Liver (tissue), 9 donors: ENCODE measurements around the gene NAT8L. TPM values are rescaled to one million over a fixed set of nuclear protein-coding genes. Genes with fewer than 3 reads are reported as not detected.
A peak's percentile ranks its signal among the peaks of the same experiment; 100 is the strongest.

ENCODE experiments used
- DNase-seq: peaks from one replicate; pipeline ENCODE4 v3.0.0-alpha.2; 2017; ENCODE audit warnings: low spot score
- H3K27ac ChIP-seq, 2 donors: one replicate each; pipeline ENCODE4 v1.7.0; 2013; ENCODE audit warnings: inconsistent platforms in 2 of 2, low read length in 2 of 2, control low read depth in 1 of 2, low read depth in 1 of 2, mild to moderate bottlenecking in 1 of 2
- H3K27me3 ChIP-seq, 4 donors: one replicate each; pipeline versions ENCODE4 v1.6.1 to v1.7.0; 2013; ENCODE audit warnings: low read length in 3 of 4, inconsistent platforms in 1 of 4, mild to moderate bottlenecking in 1 of 4, moderate library complexity in 1 of 4; ENCODE audit not compliant: control insufficient read depth in 4 of 4, insufficient read depth in 4 of 4
- H3K36me3 ChIP-seq, 4 donors: one replicate each; pipeline versions ENCODE4 v1.6.1 to v1.7.0; 2013; ENCODE audit warnings: low read length in 3 of 4, mild to moderate bottlenecking in 3 of 4, low read depth in 1 of 4, moderate library complexity in 1 of 4; ENCODE audit not compliant: control insufficient read depth in 4 of 4, insufficient read depth in 3 of 4
- H3K4me1 ChIP-seq, 4 donors: one replicate each; pipeline versions ENCODE4 v1.6.1 to v1.7.0; 2013; ENCODE audit warnings: low read length in 3 of 4, mild to moderate bottlenecking in 3 of 4, moderate library complexity in 1 of 4; ENCODE audit not compliant: control insufficient read depth in 4 of 4, insufficient read depth in 4 of 4
- H3K4me3 ChIP-seq, 3 donors: one replicate each; pipeline versions ENCODE4 v1.6.1 to v1.7.0; 2013; ENCODE audit warnings: low read length in 3 of 3, control low read depth in 1 of 3, low read depth in 1 of 3, mild to moderate bottlenecking in 1 of 3
- H3K9ac ChIP-seq, 2 donors: one replicate each; pipeline ENCODE4 v1.7.0; 2013; ENCODE audit warnings: low read length in 2 of 2, mild to moderate bottlenecking in 2 of 2, moderate library complexity in 2 of 2, control low read depth in 1 of 2, low read depth in 1 of 2
- H3K9me3 ChIP-seq, 4 donors: one replicate each; pipeline versions ENCODE4 v1.6.1 to v1.7.0; 2013; ENCODE audit warnings: low read length in 3 of 4; ENCODE audit not compliant: control insufficient read depth in 4 of 4
- ATF3 ChIP-seq: IDR thresholded peaks from 2 replicates; pipeline ENCODE4 v1.6.1; 2016; ENCODE audit warnings: antibody characterized with exemption
- CTCF ChIP-seq: fragments of 150-350 bp; IDR thresholded peaks from 2 replicates; pipeline ENCODE4 v1.5.1; 2017; ENCODE audit warnings: improper control_type of control experiment, low read depth, low read length; ENCODE audit not compliant: missing input control
- EGR1 ChIP-seq, 2 donors: IDR thresholded peaks; 2 replicates each; pipeline ENCODE4 v1.6.1; 2016 to 2018; ENCODE audit warnings: antibody characterized with exemption in 2 of 2, low read depth in 2 of 2
- FOXA1 ChIP-seq: IDR thresholded peaks from 2 replicates; pipeline ENCODE4 v1.6.1; 2016; ENCODE audit warnings: antibody characterized with exemption
- FOXA2 ChIP-seq: IDR thresholded peaks from 2 replicates; pipeline ENCODE4 v1.6.1; 2016; ENCODE audit warnings: antibody characterized with exemption
- GABPA ChIP-seq, 2 donors: IDR thresholded peaks in 1 of 2; conservative IDR thresholded peaks in 1 of 2; 2 replicates each; pipeline ENCODE4 v1.6.1; 2016; ENCODE audit warnings: antibody characterized with exemption in 2 of 2, mild to moderate bottlenecking in 1 of 2, moderate library complexity in 1 of 2
- HNF4A ChIP-seq, 2 donors: conservative IDR thresholded peaks; 2 replicates each; pipeline ENCODE4 v1.6.1; 2016; ENCODE audit warnings: antibody characterized with exemption in 2 of 2, mild to moderate bottlenecking in 2 of 2
- HNF4G ChIP-seq: IDR thresholded peaks from 2 replicates; pipeline ENCODE4 v1.6.1; 2016; ENCODE audit warnings: antibody characterized with exemption
- JUND ChIP-seq, 2 donors: IDR thresholded peaks; 2 replicates each; pipeline ENCODE4 v1.6.1; 2016; ENCODE audit warnings: antibody characterized with exemption in 2 of 2
- MAX ChIP-seq: IDR thresholded peaks from 2 replicates; pipeline ENCODE4 v1.6.1; 2016; ENCODE audit warnings: antibody characterized with exemption
- NR2F2 ChIP-seq: IDR thresholded peaks from 2 replicates; pipeline ENCODE4 v1.6.1; 2016; ENCODE audit warnings: antibody characterized with exemption
- RAD21 ChIP-seq, 2 donors: IDR thresholded peaks; 2 replicates each; pipeline ENCODE4 v1.6.1; 2016; ENCODE audit warnings: antibody characterized with exemption in 2 of 2, mild to moderate bottlenecking in 2 of 2
- RXRA ChIP-seq, 2 donors: IDR thresholded peaks; 2 replicates each; pipeline ENCODE4 v1.6.1; 2017 to 2018; ENCODE audit warnings: antibody characterized with exemption in 2 of 2, mild to moderate bottlenecking in 1 of 2
- SP1 ChIP-seq: IDR thresholded peaks from 2 replicates; pipeline ENCODE4 v1.6.1; 2018; ENCODE audit warnings: antibody characterized with exemption, mild to moderate bottlenecking
- TAF1 ChIP-seq: conservative IDR thresholded peaks from 2 replicates; pipeline ENCODE4 v1.6.1; 2016; ENCODE audit warnings: antibody characterized with exemption, mild to moderate bottlenecking
- YY1 ChIP-seq: IDR thresholded peaks from 2 replicates; pipeline ENCODE4 v1.6.1; 2016; ENCODE audit warnings: antibody characterized with exemption, mild to moderate bottlenecking
- ZBTB33 ChIP-seq: IDR thresholded peaks from 2 replicates; pipeline ENCODE4 v1.6.1; 2016; ENCODE audit warnings: antibody characterized with exemption
- WGBS: extraction: QIAGEN DNeasy Blood & Tissue Kit; methylation state at CpG from one replicate; pipeline ENCODE4 v1.1.7; 2013; 5-methylcytosine and 5-hydroxymethylcytosine counted together
- polyA plus RNA-seq, 2 donors: library from polyadenylated mRNA; stranded (reverse) in 1 of 2; unstranded in 1 of 2; fragments of 200-250 nt in 1 of 2; fragments of >200 nt in 1 of 2; fragmentation: Nextera tagmentation in 1 of 2; extraction: Ambion mirVana in 1 of 2; gene quantifications; one replicate each; pipeline versions ENCODE4 v1.2.1 to v1.2.3, GENCODE V29; 2013 to 2015
- total RNA-seq, 2 donors: library from RNA; depleted of rRNA; stranded (reverse); fragments of >200 nt; gene quantifications; one replicate each; pipeline ENCODE4 v1.2.3, GENCODE V29; 2014
- TF ChIP-seq, protein P1 (sequence below): IDR thresholded peaks from 2 replicates; pipeline ENCODE4 v1.6.1; 2016; ENCODE audit warnings: antibody characterized with exemption, mild to moderate bottlenecking
- donor health status: healthy.
- donor health status: healthy.
- donor health status: healthy.
- donor health status: healthy.
- donor health status: healthy.

NAT8L gene
- total and polyA plus RNA-seq, 4 donors: 0.07 to 0.09 (median 0.08) TPM; not detected in 1

- TF ChIP-seq RXRA (IDR thresholded peaks at IDR 0.05) (no peak), EGR1 (IDR thresholded peaks at IDR 0.05; ENCODE audit: low read depth in 2 of 2) (no peak), JUND (IDR thresholded peaks at IDR 0.05) (no peak), RAD21 (IDR thresholded peaks at IDR 0.05) (no peak), YY1 (no peak)
These were observed 22.3 kb upstream of the NAT8L start (continued) for GRCh38 chr4:2036866-2037265.

DNA sequence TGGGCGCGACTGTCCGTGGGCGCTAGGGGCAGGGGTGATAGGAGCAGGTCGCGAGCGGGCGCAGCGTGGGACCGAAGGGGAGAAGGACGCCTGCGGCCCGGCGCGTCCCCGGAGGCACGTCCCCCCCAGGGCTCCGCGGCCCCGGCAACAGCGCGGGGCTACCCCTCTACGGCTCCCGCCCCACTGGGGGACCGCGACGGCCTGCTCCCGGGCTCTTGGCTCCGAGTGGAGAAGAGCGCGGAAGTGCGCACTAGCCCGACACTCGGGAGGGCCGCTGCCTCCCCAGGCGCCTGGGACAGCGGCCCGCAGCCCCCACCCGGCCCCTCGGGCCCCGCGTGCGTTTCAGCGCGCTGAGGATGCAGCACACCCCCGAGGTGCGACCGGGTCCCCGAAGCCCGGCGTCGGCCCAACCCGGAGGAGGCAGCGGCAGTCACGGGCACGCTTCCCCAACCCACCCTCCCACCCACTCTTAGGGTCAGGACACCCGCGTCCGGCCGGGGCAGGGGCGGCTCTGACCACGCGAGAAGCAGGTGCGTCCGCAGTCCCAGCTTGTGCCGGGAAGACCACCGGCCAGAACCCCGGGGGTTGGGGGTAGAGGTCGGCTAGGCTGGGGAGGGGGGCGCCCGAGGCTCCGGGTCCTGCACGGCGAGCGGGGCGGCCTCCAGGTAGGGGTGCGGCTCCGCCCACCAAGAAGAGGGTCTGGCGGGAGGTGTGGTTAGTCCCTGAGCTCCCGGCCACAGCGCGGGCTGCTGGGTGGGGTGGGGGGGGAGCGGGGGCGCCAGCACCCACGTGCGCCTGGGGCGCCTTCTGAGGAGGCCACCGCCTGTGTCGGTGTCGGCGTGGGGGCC is 18.5 kb upstream of the NAT8L start:
- peaks cover 9 to 17% (median 12%) of the 10 kb centered on the region in 4 donors for H3K4me1 ChIP-seq
- TF ChIP-seq RAD21 (IDR thresholded peaks at IDR 0.05): no peak
- no peak for TF ChIP-seq NR2F2
- TF ChIP-seq SP1: no peak
- TF ChIP-seq ZBTB33: no peak
- TF ChIP-seq, protein P1, sequence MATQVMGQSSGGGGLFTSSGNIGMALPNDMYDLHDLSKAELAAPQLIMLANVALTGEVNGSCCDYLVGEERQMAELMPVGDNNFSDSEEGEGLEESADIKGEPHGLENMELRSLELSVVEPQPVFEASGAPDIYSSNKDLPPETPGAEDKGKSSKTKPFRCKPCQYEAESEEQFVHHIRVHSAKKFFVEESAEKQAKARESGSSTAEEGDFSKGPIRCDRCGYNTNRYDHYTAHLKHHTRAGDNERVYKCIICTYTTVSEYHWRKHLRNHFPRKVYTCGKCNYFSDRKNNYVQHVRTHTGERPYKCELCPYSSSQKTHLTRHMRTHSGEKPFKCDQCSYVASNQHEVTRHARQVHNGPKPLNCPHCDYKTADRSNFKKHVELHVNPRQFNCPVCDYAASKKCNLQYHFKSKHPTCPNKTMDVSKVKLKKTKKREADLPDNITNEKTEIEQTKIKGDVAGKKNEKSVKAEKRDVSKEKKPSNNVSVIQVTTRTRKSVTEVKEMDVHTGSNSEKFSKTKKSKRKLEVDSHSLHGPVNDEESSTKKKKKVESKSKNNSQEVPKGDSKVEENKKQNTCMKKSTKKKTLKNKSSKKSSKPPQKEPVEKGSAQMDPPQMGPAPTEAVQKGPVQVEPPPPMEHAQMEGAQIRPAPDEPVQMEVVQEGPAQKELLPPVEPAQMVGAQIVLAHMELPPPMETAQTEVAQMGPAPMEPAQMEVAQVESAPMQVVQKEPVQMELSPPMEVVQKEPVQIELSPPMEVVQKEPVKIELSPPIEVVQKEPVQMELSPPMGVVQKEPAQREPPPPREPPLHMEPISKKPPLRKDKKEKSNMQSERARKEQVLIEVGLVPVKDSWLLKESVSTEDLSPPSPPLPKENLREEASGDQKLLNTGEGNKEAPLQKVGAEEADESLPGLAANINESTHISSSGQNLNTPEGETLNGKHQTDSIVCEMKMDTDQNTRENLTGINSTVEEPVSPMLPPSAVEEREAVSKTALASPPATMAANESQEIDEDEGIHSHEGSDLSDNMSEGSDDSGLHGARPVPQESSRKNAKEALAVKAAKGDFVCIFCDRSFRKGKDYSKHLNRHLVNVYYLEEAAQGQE: no peak
- no peak for TF ChIP-seq HNF4G
- no peak for TF ChIP-seq FOXA2
- no peak for TF ChIP-seq EGR1 (IDR thresholded peaks at IDR 0.05; ENCODE audit: low read depth in 2 of 2)
- no peak for TF ChIP-seq CTCF
- no peak for TF ChIP-seq YY1
- no peak for TF ChIP-seq JUND (IDR thresholded peaks at IDR 0.05)
- no peak for TF ChIP-seq ATF3
- TF ChIP-seq HNF4A (conservative IDR thresholded peaks at IDR 0.05): no peak
- no peak for TF ChIP-seq RXRA (IDR thresholded peaks at IDR 0.05)
- TF ChIP-seq TAF1: no peak
- TF ChIP-seq GABPA (IDR thresholded peaks at IDR 0.05 in 1 of 2, conservative IDR thresholded peaks at IDR 0.05 in 1 of 2): no peak
- TF ChIP-seq MAX: no peak
- TF ChIP-seq FOXA1: no peak
- no peaks in the 10 kb centered on the region for H3K9me3 ChIP-seq
- no peaks in the 10 kb centered on the region for H3K36me3 ChIP-seq
- H3K9ac ChIP-seq: no peak overlapping the region
- DNase-seq: no peak
- peak overlapping the region in 1 of 3 donors; percentile 85 for H3K4me3 ChIP-seq
- peaks cover 0 to 6% (median 4%) of the 10 kb centered on the region in 4 donors for H3K27me3 ChIP-seq
- WGBS: 13% methylated on average over 91 of the region's 91 CpGs
- H3K27ac ChIP-seq: no peak overlapping the region
